HCEC 1CT (cell line): ENCODE data around the gene IGLL5.
"Not testable (repeated sequence)": the region's sequence is repeated elsewhere in the genome, so short reads cannot be mapped to it uniquely, and the experiment has no call there.

Experiments used
- DNase-seq: peaks from one replicate; pipeline ENCODE4 v3.0.0-alpha.2; 2017

The IGLL5 gene

GRCh38 chr22:22916215-22916951, 28.8 kb downstream of the IGLL5 start:
- no peak for DNase-seq

DNA sequence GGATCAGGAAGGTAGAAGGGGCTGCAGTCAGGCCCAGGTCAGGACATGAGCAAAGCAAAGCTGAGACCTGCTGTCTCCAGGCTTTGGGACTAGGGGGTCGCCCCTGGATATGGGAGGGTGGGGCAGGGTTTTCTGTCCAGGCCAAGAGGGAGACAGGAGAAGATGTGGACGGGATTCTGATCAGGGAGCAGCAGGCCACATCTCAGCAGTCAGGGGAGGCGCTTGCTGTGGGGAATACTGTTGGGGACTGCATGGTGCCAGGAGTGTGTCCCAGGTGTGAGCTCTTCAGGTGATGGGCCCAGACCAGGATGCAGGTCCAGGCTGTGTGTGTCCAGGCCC, 29.3 kb downstream of the IGLL5 start:
- no peak for DNase-seq

- DNase-seq = no peak
Measured at GRCh38 chr22:22917377-22917776, 29.8 kb downstream of the IGLL5 start.

DNA sequence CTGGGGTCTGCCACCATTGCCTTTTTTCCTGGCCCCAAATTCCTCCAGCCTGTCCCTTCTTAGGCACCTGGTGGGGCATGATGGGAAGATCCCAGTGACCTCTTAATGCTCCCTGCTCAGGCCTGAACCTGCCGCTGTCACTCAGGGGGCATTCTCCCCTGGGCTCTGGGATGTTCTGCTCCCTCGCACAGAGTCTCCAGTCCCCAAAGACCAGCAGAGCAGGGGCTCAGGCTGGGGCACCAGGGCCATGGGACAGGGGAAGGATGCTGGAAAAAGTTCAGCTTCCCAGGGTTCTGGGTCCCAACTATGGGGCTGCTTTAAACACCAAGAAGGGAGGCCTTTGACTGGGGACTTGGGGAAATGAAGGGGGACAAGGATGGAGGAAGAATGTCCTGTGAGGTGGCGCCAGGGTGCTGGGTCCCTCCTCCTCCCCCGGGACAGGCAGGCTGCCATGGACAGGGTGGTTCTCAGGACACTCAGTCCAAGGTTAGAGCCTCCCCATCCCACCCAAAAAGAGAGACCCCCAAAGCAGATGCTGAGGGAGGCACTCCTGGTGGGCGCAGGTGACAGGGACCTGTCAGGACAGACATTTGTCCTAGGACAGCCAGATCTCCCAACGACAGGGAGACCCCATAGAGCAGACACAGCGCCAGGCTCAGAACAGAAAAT, 30.8 kb downstream of the IGLL5 start:
- no peak for DNase-seq

DNA sequence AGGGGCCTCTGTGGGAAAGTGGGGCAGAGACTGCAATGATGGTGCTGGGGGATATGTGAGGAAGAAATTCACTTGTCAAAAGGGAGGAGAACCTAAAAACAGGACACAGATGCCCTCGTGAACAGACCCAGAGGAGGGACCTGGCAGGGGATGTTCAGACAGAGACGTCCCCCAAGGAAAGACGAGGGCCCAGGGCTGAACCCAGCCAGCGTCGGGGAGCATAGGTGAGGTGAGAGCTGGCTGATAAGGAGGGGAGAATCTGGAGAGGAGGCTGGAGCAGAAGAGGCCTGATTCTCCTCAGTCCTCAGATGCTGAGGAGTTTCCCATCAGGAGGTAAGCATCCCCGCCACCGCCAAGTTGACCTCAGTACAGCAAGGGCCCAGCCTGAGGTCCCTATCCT, 31.4 kb downstream of the IGLL5 start:
- no peak for DNase-seq

GRCh38 chr22:22920104-22920654, 32.6 kb downstream of the IGLL5 start:
- DNase-seq = no peak

- no peak for DNase-seq
Measured at GRCh38 chr22:22920910-22921550, 33.4 kb downstream of the IGLL5 start.

DNA sequence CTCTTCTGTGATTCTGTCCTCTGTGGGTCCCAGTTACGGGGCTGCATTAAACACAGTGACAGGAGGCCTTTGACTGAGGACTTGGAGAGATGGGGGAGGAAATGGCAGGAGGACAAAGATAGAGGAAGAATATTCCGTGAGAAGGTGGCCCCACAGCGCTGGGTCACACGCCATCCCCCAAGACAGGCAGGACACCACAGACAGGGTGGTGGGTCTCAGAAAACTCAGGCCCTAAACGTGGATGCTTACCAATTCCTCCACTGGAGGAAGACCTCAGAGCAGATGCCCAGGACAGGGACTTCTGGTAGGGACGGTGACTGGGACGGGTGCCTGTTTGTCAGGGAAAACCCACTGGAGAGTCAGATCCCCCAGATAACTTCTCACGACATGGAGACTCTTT, 34.0 kb downstream of the IGLL5 start:
- no peak for DNase-seq

GRCh38 chr22:22922092-22922953, 34.7 kb downstream of the IGLL5 start:
- not testable (repeated sequence) for DNase-seq

DNA sequence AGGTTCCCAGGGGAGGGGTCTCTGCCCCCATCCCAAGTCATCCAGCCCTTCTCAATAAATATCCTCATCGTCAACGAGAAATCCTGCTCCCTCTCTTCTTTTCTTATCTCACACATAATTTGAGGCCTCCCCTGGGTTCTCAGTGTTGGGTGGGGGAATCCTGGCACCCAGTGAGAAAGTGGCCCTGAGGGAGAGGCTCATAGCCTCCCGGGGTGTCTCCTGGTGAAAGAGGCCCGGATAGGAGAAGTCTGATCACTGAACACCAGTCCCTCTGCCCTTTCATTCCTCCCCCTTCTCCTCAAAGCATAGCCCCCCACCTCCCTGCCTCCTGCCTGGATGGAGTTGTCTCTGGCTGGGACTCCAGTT, 35.3 kb downstream of the IGLL5 start:
- no peak for DNase-seq

GRCh38 chr22:22923379-22923778, 35.8 kb downstream of the IGLL5 start:
- no peak for DNase-seq

- DNase-seq = no peak
Measured at GRCh38 chr22:22923930-22924329, 36.3 kb downstream of the IGLL5 start.

- no peak for DNase-seq
Measured at GRCh38 chr22:22924369-22925145, 36.9 kb downstream of the IGLL5 start.

DNA sequence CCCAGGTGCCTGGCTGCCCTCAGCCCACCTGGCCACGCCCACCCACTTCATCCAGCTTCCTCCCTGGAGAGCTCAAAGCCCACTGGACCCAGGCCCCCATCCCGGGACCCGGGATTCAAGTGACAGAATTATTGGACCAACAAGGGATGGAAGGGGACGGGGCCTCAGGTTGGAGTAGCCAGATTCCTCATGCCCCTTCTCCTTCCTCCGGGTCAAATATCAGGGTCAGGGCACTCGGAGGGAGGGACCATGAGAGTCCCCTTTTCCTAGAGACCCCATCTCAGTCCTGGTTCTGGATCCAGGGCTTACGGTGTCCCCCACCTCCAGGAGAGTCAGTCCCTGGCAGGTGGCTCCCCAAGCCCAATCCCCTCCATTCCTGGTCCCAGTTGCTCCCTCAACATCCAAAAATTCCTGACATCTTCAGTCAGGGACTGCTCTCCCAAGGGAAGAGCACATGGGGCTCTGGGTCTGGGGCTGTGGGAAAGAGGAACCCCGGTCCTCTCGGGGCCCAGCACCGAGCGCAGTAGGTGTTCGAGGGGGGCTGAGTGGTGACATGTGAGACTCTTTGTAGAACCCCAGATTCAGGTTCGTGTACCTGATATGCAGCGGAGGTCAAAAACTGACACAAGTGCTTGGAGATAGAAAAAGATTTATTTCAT, 37.7 kb downstream of the IGLL5 start:
- DNase-seq = no peak

DNA sequence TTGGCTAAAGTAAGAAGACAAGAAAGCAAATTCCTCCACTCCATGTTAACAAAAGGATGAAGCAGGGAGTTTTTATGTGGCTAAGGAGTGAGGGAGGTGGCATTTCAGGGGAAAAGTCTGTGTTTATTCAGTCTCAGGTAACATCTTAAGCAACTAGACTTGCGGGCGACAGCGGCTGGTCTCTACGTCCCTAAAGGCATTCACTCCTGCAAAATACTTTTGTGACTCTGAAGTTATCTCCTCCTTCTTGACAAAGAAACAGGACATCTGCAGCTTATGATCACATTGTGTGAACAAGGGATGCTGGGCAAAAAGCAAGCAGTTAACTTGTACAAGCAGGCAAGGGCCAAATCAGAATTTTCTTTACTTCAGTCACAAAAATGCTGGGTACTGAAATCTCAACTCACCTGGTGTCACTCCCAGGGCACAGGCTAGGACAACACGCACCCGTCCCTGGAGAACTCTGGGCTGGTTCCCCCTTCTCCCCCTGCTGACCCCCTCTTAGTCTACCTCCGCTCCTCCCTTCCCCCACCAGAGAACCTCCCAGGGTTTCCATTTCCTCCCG, 38.3 kb downstream of the IGLL5 start:
- DNase-seq = no peak

DNA sequence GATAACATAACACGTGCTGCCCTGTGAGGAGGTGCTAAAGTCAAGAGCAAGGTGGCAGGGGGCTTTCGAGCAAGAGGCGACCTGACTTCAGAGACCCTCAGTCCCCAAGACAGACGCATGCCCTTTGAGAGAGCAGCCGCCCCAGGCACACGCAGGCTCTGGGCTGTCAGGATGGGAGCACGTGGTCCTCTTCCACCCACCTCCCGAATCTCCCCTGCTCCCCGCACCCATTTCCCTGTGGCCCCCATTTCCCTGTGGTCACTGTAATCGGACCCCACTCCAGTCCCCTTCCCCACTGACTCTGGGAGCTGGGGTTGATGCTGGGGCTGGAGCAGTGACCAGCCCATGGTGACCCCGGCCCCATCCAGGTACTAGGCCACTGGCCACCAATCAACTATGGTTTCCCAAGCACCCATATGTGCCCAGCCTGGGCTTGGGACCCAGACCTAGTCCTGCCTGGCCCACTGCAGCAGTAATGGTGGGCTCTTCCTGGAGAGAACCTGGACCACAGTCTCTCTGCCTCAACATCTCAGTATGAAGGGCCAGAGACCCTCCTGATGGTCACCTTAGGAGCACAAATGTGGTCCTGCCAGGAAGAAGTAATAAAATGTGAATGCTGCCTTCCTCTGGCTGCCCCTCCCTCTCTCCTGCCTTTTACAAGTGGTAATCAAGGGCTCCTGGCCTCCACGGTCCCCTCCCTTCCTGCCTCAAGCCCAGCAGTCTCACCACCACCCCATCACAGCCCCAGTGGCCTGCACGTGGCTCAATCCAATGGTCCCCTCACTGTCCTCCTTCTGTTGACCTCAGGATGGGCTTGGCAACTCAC, 39.0 kb downstream of the IGLL5 start:
- no peak for DNase-seq

- no peak for DNase-seq
Measured at GRCh38 chr22:22927196-22927887, 39.7 kb downstream of the IGLL5 start.

DNA sequence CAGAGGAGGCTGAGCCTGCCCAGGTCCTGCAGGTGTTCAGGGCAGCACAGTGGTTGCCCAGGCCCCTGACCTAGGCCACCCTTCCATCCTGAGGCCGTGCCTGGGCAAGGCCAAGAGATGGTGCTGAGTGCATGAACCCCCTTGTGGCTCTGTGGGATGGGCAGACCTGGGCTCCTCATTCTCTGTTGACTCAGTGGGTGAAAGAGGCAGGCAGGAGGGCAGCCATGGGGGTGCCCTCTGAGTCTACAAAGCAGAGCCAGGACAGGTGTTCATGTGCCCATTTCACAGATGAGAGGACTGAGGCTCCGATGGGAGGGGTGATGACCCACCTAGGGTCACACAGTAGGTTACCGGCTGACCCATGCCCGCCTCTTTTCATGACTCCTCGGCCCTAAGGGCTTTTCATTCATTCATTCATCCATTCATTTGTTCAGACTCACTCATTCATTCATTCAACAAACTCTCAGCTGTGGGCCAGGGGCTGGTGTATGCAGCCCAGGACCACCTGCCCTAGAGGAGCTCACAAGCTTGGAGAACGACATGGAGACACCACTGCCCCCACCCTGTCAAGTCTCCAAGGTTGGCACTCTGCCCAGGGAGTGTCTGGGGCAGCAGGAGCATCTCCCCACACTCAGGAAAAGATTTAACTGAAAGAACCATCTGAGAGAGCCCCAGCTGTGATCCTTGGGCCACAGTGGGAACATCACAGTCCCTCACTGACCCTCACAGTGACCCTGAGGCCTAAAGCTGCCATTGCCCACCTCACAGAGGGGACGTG, 40.5 kb downstream of the IGLL5 start:
- DNase-seq = no peak
